Measurements from ENCODE around the gene TMBIM1.

DNA sequence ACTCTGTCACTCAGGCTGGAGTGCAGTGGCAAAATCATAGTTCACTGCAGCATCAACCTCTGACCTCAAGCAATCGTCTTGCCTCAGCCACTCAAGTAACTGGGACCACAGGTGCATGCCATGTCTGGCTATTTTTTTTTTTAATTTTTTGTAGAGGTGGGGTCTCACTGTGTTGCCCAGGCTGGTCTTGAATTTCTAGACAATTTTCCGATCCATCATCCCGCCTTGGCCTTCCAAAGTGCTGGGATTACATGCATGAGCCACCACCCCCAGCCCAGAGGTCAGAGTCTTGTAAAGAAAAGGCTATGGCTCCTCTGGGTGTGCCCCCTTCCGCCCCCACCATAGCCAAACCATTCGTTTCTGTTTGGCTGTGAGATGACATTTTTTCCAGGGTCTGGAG, 13.1 kb upstream of the TMBIM1 start:
- TF ChIP-seq, protein P1, sequence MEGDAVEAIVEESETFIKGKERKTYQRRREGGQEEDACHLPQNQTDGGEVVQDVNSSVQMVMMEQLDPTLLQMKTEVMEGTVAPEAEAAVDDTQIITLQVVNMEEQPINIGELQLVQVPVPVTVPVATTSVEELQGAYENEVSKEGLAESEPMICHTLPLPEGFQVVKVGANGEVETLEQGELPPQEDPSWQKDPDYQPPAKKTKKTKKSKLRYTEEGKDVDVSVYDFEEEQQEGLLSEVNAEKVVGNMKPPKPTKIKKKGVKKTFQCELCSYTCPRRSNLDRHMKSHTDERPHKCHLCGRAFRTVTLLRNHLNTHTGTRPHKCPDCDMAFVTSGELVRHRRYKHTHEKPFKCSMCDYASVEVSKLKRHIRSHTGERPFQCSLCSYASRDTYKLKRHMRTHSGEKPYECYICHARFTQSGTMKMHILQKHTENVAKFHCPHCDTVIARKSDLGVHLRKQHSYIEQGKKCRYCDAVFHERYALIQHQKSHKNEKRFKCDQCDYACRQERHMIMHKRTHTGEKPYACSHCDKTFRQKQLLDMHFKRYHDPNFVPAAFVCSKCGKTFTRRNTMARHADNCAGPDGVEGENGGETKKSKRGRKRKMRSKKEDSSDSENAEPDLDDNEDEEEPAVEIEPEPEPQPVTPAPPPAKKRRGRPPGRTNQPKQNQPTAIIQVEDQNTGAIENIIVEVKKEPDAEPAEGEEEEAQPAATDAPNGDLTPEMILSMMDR (IDR thresholded peaks at IDR 0.05) = no peak
- no peak for TF ChIP-seq ZFX (IDR thresholded peaks at IDR 0.05; ENCODE audit: borderline replicate concordance)

Measured in 22Rv1 (cell line).